ENCODE data around the gene PIAS4. TPM values are rescaled to one million over a fixed set of nuclear protein-coding genes. Genes with fewer than 3 reads are reported as not detected.

PIAS4 gene
- total RNA-seq, 1 experiment from 2014 or later: 32.8 TPM

- H3K27ac ChIP-seq: no peak overlapping the region
These were observed 60.0 kb downstream of the PIAS4 start for GRCh38 chr19:4067396-4068046.

GRCh38 chr19:4068047-4068966 is 60.8 kb downstream of the PIAS4 start:
- peaks cover 4% of the 10 kb centered on the region; the same call in 1 of the 2 replicates for H3K4me1 ChIP-seq
- H3K4me3 ChIP-seq: peak overlapping the region; percentile 88
- DNase-seq: no peak
- no peaks in the 10 kb centered on the region for H3K36me3 ChIP-seq
- peaks cover 8% of the 10 kb centered on the region; the same call in 1 of the 2 replicates for H3K27me3 ChIP-seq
- no peaks in the 10 kb centered on the region for H3K9me3 ChIP-seq (replicated peaks)
- H3K27ac ChIP-seq: no peak overlapping the region

More at GRCh38 chr19:4067396-4068046, 60.0 kb downstream of the PIAS4 start:
- H3K9me3 ChIP-seq (replicated peaks): no peaks in the 10 kb centered on the region
- H3K36me3 ChIP-seq: no peaks in the 10 kb centered on the region; the same call in 1 of the 2 replicates
- H3K27me3 ChIP-seq: peaks cover 8% of the 10 kb centered on the region; the same call in 1 of the 2 replicates
- H3K4me1 ChIP-seq: peaks cover 4% of the 10 kb centered on the region; the same call in 1 of the 2 replicates
- peak overlapping the region; percentile 88 for H3K4me3 ChIP-seq
- DNase-seq: peak in 1 of 2 experiments; percentile 37

- Histone ChIP-seq H3K4me3 (no peak overlapping the region), H3K27ac (no peak overlapping the region), H3K27me3 (peaks cover 8% of the 10 kb centered on the region; the same call in 1 of the 2 replicates), H3K9me3 (replicated peaks) (no peaks in the 10 kb centered on the region), H3K4me1 (peaks cover 4% of the 10 kb centered on the region; the same call in 1 of the 2 replicates), H3K36me3 (no peaks in the 10 kb centered on the region)
- no peak for DNase-seq
These were observed 61.9 kb downstream of the PIAS4 start for GRCh38 chr19:4069331-4069959.

- H3K4me1 ChIP-seq: peaks cover 4% of the 10 kb centered on the region; the same call in 1 of the 2 replicates
- H3K36me3 ChIP-seq: no peaks in the 10 kb centered on the region
- H3K27ac ChIP-seq: no peak overlapping the region
- no peaks in the 10 kb centered on the region for H3K9me3 ChIP-seq (replicated peaks)
- H3K4me3 ChIP-seq: no peak overlapping the region
- H3K27me3 ChIP-seq: peaks cover 8% of the 10 kb centered on the region; the same call in 1 of the 2 replicates
- no peak for DNase-seq
These were observed 64.1 kb downstream of the PIAS4 start for GRCh38 chr19:4071610-4072009.

- H3K4me1 ChIP-seq: no peaks in the 10 kb centered on the region
- no peaks in the 10 kb centered on the region for H3K36me3 ChIP-seq
- DNase-seq: no peak
- H3K9me3 ChIP-seq (replicated peaks): no peaks in the 10 kb centered on the region
- no peak overlapping the region for H3K4me3 ChIP-seq
- H3K27me3 ChIP-seq: no peaks in the 10 kb centered on the region
- no peak overlapping the region for H3K27ac ChIP-seq
These were observed 67.8 kb downstream of the PIAS4 start for GRCh38 chr19:4075373-4075772.

- Histone ChIP-seq H3K27me3 (no peaks in the 10 kb centered on the region), H3K27ac (no peak overlapping the region), H3K4me1 (no peaks in the 10 kb centered on the region), H3K4me3 (no peak overlapping the region), H3K9me3 (replicated peaks) (no peaks in the 10 kb centered on the region), H3K36me3 (no peaks in the 10 kb centered on the region)
- DNase-seq: no peak
These were observed 69.5 kb downstream of the PIAS4 start for GRCh38 chr19:4077007-4077374.

- no peaks in the 10 kb centered on the region for H3K9me3 ChIP-seq (replicated peaks)
- no peaks in the 10 kb centered on the region for H3K4me1 ChIP-seq
- H3K27me3 ChIP-seq: no peaks in the 10 kb centered on the region
- no peaks in the 10 kb centered on the region for H3K36me3 ChIP-seq
- peak; percentile 44 to 56 for DNase-seq
- 0 out of 2 replicates have a peak overlapping the region, but pooled peaks have one; percentile 14 for H3K27ac ChIP-seq
- peak overlapping the region; percentile 49 for H3K4me3 ChIP-seq
These were observed 70.5 kb downstream of the PIAS4 start for GRCh38 chr19:4077800-4078684.

DNA sequence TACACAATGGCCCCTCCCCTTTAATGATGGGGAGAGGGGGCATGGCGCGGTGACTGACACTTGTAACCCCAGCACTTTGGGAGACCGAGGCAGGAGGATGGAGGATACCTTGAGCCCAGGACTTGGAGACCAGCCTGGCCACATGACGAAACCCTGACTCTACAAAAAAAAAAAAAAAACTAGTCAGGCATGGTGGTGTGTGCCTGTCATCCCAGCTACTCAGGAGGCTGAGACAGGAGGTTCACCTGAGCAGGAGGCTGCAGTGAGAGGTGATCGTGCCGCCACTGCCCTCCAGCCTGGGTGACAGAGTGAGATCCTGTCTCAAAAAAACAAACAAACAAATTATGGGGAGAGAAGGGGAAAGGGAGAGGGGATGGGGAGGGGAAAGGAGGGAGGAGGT is 72.9 kb downstream of the PIAS4 start:
- Histone ChIP-seq H3K9me3 (replicated peaks) (no peaks in the 10 kb centered on the region), H3K27ac (no peak overlapping the region), H3K4me3 (no peak overlapping the region), H3K4me1 (no peaks in the 10 kb centered on the region), H3K36me3 (no peaks in the 10 kb centered on the region), H3K27me3 (no peaks in the 10 kb centered on the region)
- no peak for DNase-seq

DNA sequence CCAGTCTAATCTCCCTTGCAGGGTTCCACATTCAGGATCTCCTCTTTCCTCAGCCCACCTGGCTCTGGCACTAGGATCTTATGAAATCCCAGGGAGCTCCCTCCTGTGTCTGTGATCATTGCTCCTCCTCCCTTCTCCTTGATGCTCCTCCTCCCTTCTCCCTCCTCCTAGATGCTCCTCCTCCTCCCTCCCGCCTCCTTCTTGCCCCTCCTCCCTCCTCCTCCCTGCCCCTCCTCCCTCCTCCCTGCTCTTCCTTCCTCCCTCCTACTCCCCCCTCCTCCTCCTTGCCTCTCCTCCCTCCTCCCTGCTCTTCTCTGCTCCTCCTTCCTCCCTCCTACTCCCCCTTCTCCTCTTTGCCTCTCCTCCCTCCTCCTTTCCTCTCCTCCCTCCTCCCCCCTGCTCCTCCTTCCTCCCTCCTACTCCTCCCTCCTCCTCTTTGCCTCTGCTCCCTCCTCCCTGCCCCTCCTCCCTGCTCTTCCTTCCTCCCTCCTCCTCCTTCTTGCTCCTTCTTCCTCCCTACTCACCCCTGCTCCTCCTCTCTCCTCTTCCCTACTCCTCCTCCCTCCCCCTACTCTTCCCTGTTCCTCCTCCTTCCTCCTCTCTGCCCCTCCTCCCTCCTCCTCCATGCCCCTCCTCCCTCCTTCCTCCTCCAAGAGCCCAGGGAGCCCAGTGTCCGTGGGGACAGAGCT is 74.0 kb downstream of the PIAS4 start:
- Histone ChIP-seq H3K4me3 (no peak overlapping the region), H3K36me3 (no peaks in the 10 kb centered on the region), H3K27ac (no peak overlapping the region), H3K4me1 (no peaks in the 10 kb centered on the region), H3K27me3 (no peaks in the 10 kb centered on the region), H3K9me3 (replicated peaks) (no peaks in the 10 kb centered on the region)
- DNase-seq: no peak

DNA sequence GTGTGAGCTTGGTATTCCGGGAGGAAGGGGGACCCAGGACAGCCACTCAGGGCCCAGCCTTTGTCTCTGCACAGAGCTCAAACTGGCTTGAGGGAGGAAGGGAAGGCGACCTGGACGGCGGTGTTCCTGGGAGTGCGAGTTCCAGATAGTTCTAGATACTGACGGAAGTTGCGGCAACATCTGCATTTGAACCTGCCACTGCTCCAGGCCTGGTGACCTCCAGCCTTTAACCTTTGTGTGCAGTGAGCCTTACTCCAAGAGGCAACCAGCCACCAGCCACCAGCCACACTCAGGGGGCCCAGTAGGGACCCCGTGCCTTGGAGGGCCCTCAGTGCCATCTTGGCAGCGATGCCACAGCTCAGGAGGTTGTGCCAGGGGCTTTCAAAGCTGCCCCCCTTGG is 74.6 kb downstream of the PIAS4 start:
- H3K27ac ChIP-seq: no peak overlapping the region

DNA sequence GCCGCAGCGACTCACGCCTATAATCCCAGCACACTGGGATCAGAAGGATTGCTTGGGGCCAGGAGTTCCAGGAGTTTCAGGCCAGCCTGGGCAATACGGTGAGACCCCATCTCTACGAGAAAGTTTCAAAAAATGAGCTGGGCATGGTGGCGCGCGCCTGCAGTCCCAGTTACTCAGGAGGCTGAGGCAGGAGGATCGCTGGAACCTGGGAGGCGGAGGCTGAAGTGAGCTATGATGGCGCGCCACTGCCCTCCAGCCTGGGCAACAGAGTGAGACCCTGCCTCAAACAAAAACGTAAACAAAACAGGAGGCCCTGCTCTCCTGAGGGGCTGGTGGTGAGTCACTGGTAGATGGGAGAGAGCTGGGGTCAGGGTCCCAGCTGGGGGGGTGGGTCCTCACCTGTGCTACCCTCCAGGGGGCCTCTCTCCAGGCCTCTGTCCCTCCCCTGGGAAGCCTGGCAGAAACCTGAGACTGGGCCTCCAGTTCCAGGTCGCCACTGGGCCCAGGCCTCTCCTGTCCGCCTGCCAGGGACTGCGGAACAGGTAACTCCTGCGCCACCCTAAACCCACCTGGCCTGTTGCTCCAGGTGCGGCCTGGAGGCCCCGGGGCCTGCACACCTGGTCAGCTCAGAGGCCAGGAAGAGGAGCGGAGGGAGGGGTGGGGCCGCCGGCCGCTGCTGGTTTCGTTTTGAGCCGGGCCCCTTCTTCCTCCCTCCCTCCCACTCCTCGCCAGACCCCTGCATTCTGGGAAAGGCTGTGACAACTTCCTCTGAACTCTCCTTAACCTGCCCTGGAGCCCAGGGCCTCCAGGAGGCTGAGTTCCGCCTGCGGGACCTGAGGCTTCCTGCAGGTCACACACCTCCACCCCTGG is 76.4 kb downstream of the PIAS4 start:
- no peaks in the 10 kb centered on the region for H3K9me3 ChIP-seq (replicated peaks)
- no peaks in the 10 kb centered on the region for H3K36me3 ChIP-seq
- no peaks in the 10 kb centered on the region for H3K4me1 ChIP-seq
- no peak overlapping the region for H3K27ac ChIP-seq
- H3K27me3 ChIP-seq: no peaks in the 10 kb centered on the region
- no peak overlapping the region for H3K4me3 ChIP-seq
- no peak for DNase-seq

More for the DNA sequence above, 74.6 kb downstream of the PIAS4 start:
- Histone ChIP-seq H3K36me3 (no peaks in the 10 kb centered on the region), H3K27me3 (no peaks in the 10 kb centered on the region), H3K4me1 (no peaks in the 10 kb centered on the region), H3K4me3 (no peak overlapping the region), H3K9me3 (replicated peaks) (no peaks in the 10 kb centered on the region)
- DNase-seq: no peak

- Histone ChIP-seq H3K27me3 (no peaks in the 10 kb centered on the region), H3K4me3 (no peak overlapping the region), H3K27ac (no peak overlapping the region), H3K9me3 (replicated peaks) (no peaks in the 10 kb centered on the region), H3K4me1 (no peaks in the 10 kb centered on the region), H3K36me3 (no peaks in the 10 kb centered on the region)
- no peak for DNase-seq
These were observed 77.0 kb downstream of the PIAS4 start for GRCh38 chr19:4084547-4084877.

- Histone ChIP-seq H3K9me3 (replicated peaks) (no peaks in the 10 kb centered on the region), H3K36me3 (no peaks in the 10 kb centered on the region; the same call in 1 of the 2 replicates), H3K27ac (no peak overlapping the region), H3K4me1 (no peaks in the 10 kb centered on the region), H3K27me3 (no peaks in the 10 kb centered on the region), H3K4me3 (no peak overlapping the region)
- no peak for DNase-seq
These were observed 78.9 kb downstream of the PIAS4 start for GRCh38 chr19:4086411-4086867.
